ENCODE results near the gene GDF2. TPM values are rescaled to one million over a fixed set of nuclear protein-coding genes. Genes with fewer than 3 reads are reported as not detected.

GDF2 gene
- total and polyA plus RNA-seq, 2 experiments from 2014 or later, result 0.39 TPM; not detected in 1

DNA sequence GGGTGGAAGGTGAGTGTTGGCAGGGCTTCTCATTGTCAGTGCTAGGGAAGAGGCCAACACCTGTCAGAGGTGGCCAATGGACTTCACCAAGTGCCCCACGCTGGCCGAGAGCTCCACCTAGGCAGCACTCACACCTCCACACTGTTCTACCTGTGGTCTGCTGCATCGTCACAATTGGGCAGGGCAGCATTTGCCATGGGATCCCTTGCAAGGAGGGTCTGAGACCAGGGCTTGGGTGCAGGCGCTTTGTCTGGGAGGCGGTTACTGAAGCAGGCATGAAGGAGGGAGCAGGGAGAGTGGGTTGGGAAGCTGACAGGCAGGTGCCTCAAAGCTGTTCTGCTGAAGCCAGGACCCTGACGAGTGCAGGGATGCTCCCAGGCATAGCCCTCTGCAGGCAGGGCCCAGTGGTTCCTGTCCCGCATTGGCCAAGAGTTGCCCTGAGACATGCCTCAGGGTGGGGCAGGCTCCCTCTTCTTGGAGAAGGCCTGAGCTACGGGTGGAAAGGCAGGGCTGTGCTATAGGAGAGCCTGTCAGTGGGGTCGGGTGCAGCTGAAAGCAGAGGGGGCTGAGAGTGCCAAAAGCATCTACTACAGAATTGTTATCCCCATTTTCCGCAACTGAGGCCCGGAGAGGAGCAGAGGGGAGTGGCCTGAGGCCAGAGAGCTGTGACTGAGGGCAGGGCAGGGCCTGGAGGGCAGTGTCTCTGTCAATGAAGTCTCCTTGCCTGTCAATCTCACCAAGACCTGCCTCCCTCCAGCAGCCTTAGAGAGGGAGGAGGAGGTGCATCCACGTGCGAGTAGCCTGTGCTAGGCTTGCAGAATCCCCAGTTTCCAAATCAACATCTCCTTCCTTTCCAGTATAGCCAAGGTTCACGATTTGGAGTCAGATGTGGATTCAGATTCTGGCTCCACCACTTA is 29.9 kb downstream of the GDF2 start:
- TF ChIP-seq EZH2phosphoT487 (IDR thresholded peaks at IDR 0.05; ENCODE audit: low read depth, severe bottlenecking, unreplicated experiment), result no peak
- no peak for TF ChIP-seq EZH2 (IDR thresholded peaks at IDR 0.05; ENCODE audit: borderline replicate concordance)
- TF ChIP-seq, protein P1, sequence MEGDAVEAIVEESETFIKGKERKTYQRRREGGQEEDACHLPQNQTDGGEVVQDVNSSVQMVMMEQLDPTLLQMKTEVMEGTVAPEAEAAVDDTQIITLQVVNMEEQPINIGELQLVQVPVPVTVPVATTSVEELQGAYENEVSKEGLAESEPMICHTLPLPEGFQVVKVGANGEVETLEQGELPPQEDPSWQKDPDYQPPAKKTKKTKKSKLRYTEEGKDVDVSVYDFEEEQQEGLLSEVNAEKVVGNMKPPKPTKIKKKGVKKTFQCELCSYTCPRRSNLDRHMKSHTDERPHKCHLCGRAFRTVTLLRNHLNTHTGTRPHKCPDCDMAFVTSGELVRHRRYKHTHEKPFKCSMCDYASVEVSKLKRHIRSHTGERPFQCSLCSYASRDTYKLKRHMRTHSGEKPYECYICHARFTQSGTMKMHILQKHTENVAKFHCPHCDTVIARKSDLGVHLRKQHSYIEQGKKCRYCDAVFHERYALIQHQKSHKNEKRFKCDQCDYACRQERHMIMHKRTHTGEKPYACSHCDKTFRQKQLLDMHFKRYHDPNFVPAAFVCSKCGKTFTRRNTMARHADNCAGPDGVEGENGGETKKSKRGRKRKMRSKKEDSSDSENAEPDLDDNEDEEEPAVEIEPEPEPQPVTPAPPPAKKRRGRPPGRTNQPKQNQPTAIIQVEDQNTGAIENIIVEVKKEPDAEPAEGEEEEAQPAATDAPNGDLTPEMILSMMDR (IDR thresholded peaks at IDR 0.05; ENCODE audit: poor library complexity), result no peak
- 83% methylated on average over 14 of the region's 14 CpGs for WGBS (ENCODE audit: low lambda C conversion rate, missing lambda C conversion rate)
- H3K27ac ChIP-seq, result no peak overlapping the region
- DNase-seq (ENCODE audit: low spot score), result no peak
- H3K4me3 ChIP-seq, result no peak overlapping the region
- H3K4me2 ChIP-seq, result no peak overlapping the region
- no peaks in the 10 kb centered on the region for H3K9me2 ChIP-seq (replicated peaks; ENCODE audit: insufficient read depth)
- no peaks in the 10 kb centered on the region for H3K36me3 ChIP-seq (replicated peaks; ENCODE audit: insufficient read depth, low read depth)
- no peaks in the 10 kb centered on the region for H4K20me1 ChIP-seq (ENCODE audit: insufficient read depth, poor library complexity, severe bottlenecking)
- H3K79me2 ChIP-seq, result no peaks in the 10 kb centered on the region
- H3K9me3 ChIP-seq (ENCODE audit: low read depth), result no peaks in the 10 kb centered on the region
- H2AFZ ChIP-seq, result no peak overlapping the region
- H3K27me3 ChIP-seq, result no peaks in the 10 kb centered on the region
- no peaks in the 10 kb centered on the region for H3K4me1 ChIP-seq (ENCODE audit: insufficient read depth)

DNA sequence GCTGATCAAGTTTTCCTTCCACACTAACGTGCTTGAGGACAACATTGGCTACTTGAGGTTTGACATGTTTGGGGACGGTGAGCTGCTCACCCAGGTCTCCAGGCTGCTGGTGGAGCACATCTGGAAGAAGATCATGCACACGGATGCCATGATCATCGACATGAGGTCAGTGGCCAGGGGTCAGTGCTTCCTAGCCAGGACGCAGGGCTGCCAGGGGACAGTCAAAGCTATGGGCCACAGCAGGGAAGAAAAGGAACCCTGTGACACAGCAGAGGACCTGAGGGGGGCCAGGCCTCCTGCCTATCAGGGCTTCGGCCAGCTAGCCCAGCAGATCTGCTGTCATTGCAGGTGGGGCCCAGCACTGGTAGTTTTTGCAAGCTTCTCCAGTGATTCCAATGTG is 31.1 kb downstream of the GDF2 start:
- DNase-seq (ENCODE audit: low spot score), result no peak
- Histone ChIP-seq H3K27me3 (no peaks in the 10 kb centered on the region), H3K4me2 (no peak overlapping the region), H2AFZ (no peak overlapping the region), H4K20me1 (ENCODE audit: insufficient read depth, poor library complexity, severe bottlenecking) (no peaks in the 10 kb centered on the region), H3K27ac (no peak overlapping the region), H3K9me3 (ENCODE audit: low read depth) (no peaks in the 10 kb centered on the region), H3K9me2 (replicated peaks; ENCODE audit: insufficient read depth) (no peaks in the 10 kb centered on the region), H3K4me1 (ENCODE audit: insufficient read depth) (no peaks in the 10 kb centered on the region), H3K4me3 (no peak overlapping the region), H3K36me3 (replicated peaks; ENCODE audit: insufficient read depth, low read depth) (no peaks in the 10 kb centered on the region), H3K79me2 (no peaks in the 10 kb centered on the region)
- WGBS (ENCODE audit: low lambda C conversion rate, missing lambda C conversion rate), result 97% methylated on average over 6 of the region's 6 CpGs
- TF ChIP-seq EZH2 (IDR thresholded peaks at IDR 0.05; ENCODE audit: borderline replicate concordance) (no peak), EZH2phosphoT487 (IDR thresholded peaks at IDR 0.05; ENCODE audit: low read depth, severe bottlenecking, unreplicated experiment) (no peak)
- TF ChIP-seq, protein P1 (IDR thresholded peaks at IDR 0.05; ENCODE audit: poor library complexity), result no peak

DNA sequence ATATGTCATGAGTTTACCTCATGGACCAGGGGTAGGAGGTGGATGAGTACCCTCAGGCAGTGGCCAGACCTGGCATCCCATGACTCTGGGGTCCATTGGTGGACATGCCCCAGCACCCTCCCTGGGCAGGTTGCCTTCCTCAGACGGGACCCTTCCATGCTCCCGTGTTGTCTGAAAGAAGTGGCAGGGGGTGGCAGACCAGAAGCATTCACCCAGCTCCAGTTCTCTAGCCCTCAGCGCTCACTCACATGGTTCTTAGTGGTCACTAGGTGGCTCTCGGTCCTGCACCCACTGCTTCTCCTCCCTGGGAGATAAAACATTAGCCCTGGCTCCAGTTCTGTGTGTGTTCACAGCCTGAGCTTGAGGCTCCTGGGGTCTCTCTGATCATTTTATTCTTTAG is 31.9 kb downstream of the GDF2 start:
- Histone ChIP-seq H2AFZ (no peak overlapping the region), H3K4me1 (ENCODE audit: insufficient read depth) (no peaks in the 10 kb centered on the region), H3K27ac (no peak overlapping the region), H3K4me2 (no peak overlapping the region), H3K9me2 (replicated peaks; ENCODE audit: insufficient read depth) (no peaks in the 10 kb centered on the region), H4K20me1 (ENCODE audit: insufficient read depth, poor library complexity, severe bottlenecking) (no peaks in the 10 kb centered on the region), H3K27me3 (no peaks in the 10 kb centered on the region), H3K79me2 (no peaks in the 10 kb centered on the region), H3K36me3 (replicated peaks; ENCODE audit: insufficient read depth, low read depth) (no peaks in the 10 kb centered on the region), H3K9me3 (ENCODE audit: low read depth) (no peaks in the 10 kb centered on the region), H3K4me3 (no peak overlapping the region)
- DNase-seq (ENCODE audit: low spot score), result peak; percentile 53
- TF ChIP-seq EZH2phosphoT487 (IDR thresholded peaks at IDR 0.05; ENCODE audit: low read depth, severe bottlenecking, unreplicated experiment) (no peak), EZH2 (IDR thresholded peaks at IDR 0.05; ENCODE audit: borderline replicate concordance) (no peak)
- TF ChIP-seq, protein P1 (IDR thresholded peaks at IDR 0.05; ENCODE audit: poor library complexity), result peak; percentile 38
- WGBS (ENCODE audit: low lambda C conversion rate, missing lambda C conversion rate), result 53% methylated on average over 4 of the region's 4 CpGs
